GM12873 (cell line): ENCODE measurements around the gene ZNF385A.

Source experiments
- TF ChIP-seq, protein P1 (sequence below): IDR thresholded peaks from 2 replicates; pipeline ENCODE4 v1.5.1; 2012; ENCODE audit warnings: low read depth, mild to moderate bottlenecking, moderate library complexity, low read length, control low read depth; ENCODE audit not compliant: insufficient read depth; ENCODE audit errors: missing control alignments

ZNF385A gene

DNA sequence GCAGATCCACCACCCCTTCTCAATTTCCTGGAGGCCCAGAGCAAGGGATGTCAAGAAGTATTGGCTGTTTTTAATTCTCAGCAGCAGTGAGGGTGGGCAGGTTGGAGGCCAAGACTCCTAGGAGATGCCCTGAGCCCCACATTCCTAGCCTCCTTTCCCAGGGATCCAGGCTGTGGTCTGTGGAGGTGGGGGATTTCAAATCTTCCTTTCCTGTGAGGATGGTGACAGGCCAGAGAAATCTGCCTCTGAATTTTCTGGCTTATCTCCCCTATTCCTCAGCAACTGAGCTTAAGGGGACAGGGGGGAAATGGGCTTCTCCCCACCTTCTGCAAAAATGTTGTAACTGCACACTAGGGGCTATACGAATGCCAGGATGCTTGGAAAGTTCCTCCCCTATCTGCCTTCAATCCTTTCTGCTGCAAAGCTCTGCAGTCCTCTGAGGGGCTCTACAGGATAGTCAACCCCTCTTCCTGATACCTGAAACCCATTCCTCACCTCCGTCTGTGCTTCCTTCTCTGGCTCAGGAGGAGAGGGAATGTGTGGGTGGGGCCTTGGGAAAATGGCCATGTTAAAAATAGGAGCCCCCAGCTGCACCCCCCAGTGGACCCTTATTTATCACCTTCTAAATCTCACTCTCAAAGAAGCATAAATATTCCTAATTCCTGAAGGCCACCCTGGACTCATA lies 26.9 kb downstream of the ZNF385A start:
- TF ChIP-seq, protein P1, sequence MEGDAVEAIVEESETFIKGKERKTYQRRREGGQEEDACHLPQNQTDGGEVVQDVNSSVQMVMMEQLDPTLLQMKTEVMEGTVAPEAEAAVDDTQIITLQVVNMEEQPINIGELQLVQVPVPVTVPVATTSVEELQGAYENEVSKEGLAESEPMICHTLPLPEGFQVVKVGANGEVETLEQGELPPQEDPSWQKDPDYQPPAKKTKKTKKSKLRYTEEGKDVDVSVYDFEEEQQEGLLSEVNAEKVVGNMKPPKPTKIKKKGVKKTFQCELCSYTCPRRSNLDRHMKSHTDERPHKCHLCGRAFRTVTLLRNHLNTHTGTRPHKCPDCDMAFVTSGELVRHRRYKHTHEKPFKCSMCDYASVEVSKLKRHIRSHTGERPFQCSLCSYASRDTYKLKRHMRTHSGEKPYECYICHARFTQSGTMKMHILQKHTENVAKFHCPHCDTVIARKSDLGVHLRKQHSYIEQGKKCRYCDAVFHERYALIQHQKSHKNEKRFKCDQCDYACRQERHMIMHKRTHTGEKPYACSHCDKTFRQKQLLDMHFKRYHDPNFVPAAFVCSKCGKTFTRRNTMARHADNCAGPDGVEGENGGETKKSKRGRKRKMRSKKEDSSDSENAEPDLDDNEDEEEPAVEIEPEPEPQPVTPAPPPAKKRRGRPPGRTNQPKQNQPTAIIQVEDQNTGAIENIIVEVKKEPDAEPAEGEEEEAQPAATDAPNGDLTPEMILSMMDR: no peak

DNA sequence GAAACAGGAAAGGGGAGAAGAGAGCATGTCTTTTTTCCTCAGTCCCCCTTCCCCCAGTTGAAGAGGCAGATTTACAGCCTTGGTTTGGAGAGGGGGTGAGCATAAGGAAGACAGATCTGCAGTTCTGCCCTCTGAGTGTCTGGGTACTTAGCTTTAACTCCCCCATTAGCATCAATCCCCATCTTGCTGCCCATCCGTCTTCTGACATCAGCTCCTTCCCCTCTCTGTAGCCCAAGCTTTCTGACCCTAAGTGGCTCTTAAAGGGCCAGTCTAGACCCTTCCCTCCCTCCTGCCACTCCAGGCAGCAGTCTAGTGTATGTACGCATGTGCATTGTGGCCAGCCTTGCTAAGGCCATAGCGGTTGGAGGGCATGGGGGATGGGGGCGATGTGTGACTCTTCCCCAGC lies 27.6 kb downstream of the ZNF385A start:
- TF ChIP-seq, protein P1: no peak

DNA sequence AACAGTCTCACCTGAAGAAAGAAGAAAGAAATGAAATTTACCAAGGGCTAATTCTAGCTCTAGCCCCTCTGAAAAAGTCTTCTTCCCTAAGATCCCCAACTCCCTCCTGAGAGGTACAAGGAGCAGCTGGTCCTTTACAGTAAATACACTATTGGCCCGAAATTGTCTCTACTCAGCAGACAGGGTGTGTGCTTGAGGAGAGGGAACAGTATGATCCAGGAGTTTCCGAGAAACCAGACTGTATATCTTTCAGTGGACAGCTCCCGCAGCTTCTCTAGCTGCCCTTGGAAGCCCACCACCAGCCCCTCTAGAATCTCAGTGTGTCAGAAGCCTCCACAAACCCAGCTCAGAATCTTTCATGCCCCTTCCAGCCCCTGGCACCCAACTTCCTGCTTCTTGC lies 28.3 kb downstream of the ZNF385A start:
- TF ChIP-seq, protein P1: no peak

DNA sequence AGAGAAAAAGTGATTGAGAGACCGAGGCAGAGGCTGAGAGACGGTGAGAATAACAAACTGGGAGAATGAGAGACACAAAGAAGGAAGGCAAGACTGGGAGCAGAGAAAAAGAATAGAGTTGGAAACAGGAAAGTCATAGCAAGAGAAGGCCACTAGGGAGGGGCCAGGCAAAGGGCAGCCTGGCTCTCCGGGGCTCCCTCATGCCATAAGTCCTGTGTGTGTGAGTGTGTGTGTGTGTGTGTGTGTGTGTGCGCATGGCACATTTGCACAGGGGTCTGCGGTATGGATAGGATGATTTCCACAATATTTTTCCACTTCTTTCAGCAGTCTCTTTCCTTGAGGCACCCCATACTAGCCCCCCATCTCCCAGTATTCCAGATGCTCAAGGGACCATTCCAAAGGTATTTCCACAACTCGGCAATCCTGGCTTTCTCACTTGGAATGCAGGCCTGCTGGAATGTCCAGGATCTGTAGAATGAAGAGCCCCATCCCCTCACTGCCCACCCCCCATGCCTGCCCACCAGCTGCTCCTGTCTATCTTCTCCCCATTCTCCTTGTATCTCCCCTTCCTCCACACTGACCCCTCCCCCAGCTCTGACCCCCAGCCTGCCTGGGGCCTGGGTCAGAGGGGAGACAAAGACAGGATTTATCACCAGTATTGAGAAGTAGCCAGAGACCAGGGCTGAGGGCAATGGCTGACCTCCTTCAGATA lies 29.3 kb downstream of the ZNF385A start:
- TF ChIP-seq, protein P1: peak; percentile 13

DNA sequence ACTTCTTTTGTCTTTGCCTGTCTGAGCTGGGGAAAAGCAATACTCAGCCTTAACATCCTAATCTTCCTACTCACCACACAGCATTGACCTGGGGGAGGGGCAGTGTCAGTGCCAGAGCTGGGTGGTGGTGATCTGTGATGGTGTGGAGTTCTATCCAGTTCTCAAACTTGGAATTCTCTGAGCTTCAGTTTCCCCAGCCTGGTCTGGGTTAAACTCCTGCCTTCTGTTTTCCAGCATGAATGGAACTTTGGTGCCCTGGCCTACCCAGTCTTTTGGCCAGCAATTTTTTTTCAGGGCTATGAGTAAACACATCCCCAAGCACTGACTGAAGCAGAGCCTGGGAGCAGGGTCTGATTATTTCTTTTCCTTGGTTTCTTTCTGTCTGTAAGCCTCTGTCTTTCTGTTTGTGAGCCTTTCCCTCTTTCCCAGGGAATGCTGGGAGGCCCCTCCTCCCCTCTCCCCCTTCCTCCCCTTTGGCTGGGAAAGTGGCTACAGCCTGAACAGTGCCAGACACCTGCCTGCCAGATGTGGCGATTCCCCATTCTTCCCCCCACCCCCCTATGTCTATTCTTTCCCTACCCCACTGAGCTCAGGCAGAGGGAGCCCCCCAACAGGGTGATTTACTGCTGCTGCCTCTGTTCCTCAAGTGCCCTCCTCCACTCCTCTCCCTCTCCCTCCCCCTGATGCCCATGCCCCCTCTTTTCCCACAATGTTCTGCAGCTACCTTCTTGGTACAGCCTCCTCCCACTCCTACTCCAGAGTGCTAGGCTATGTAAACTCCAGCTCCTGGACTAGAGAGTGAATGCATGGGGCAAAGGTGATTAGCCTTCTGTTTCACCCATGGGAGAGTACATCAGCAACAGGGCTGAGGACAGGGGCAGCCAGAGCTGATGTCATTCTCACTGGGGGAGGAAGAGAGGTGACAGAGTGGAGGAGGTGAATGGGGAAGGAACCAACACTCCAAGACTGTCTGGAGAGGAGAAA lies 31.4 kb downstream of the ZNF385A start:
- TF ChIP-seq, protein P1: no peak

DNA sequence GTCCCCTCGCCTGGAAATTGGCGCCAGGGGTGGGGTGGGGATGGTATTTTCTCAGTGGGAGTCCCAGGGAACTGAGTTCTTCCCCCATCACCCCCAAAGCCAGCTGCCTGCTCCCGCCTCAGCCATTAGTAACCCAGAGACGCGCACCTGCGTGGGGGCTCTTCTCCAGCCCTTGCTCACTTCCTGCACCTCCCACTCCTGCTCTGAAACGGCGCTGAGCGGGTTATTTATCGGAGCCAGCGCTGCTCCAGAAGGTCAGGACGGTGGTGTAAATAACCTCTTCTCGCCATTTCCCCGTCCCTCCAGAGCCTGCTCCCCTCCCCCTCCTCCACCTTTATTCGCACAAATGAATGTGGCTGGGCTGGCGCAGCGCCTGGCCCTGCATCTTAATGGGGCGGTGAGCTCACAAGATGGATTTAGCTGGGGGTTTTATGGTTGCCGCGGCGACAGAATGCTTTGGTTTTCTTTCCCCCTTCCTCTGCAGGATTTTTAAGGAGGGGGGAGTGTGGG lies 32.5 kb downstream of the ZNF385A start:
- TF ChIP-seq, protein P1: no peak
